Right cardiac atrium (tissue), 5 donors: ENCODE measurements around the gene NINJ2. TPM values are rescaled to one million over a fixed set of nuclear protein-coding genes. Genes with fewer than 3 reads are reported as not detected.
A peak's percentile ranks its signal among the peaks of the same experiment; 100 is the strongest.
"Not testable (repeated sequence)": the region's sequence is repeated elsewhere in the genome, so short reads cannot be mapped to it uniquely, and the experiment has no call there.

ENCODE experiments used
- ATAC-seq, 2 donors: fragments of 200-7000 bp; cut with Tn5 transposase; one replicate each; pipeline versions ENCODE4 v1.8.0 to v1.9.1; 2020; ENCODE audit warnings: moderate library complexity in 2 of 2, mild to moderate bottlenecking in 1 of 2
- DNase-seq, 3 donors: peaks; one replicate each; pipeline ENCODE4 v3.0.0-alpha.2; 2020
- H3K27ac ChIP-seq: one replicate; pipeline ENCODE4 v1.5.1; 2013; ENCODE audit warnings: mild to moderate bottlenecking, low read length, control low read depth, moderate library complexity
- H3K27me3 ChIP-seq: one replicate; pipeline ENCODE4 v1.6.1; 2013; ENCODE audit not compliant: control insufficient read depth, insufficient read depth
- H3K4me1 ChIP-seq: one replicate; pipeline ENCODE4 v1.6.1; 2013; ENCODE audit warnings: low read length; ENCODE audit not compliant: control insufficient read depth, insufficient read depth
- H3K4me3 ChIP-seq: one replicate; pipeline ENCODE4 v1.5.1; 2013; ENCODE audit warnings: low read length, control low read depth
- H3K9me3 ChIP-seq: one replicate; pipeline ENCODE4 v1.6.1; 2013; ENCODE audit warnings: low read length; ENCODE audit not compliant: control insufficient read depth
- WGBS: extraction: QIAGEN DNeasy Blood & Tissue Kit; methylation state at CpG from one replicate; pipeline ENCODE4 v1.1.7; 2013; 5-methylcytosine and 5-hydroxymethylcytosine counted together
- intact Hi-C, 4 donors: fragments of 100-400 bp; cut with DNase I; formaldehyde crosslinking; loops; one replicate each; pipeline versions ENCODE4 v1.11.0 to v1.14.0; 2022 to 2023
- polyA plus RNA-seq: library from polyadenylated mRNA; stranded (reverse); fragments of 200-250 nt; gene quantifications from one replicate; pipeline ENCODE4 v1.2.3, GENCODE V29; 2013
- total RNA-seq, 4 donors: library from RNA; stranded (reverse); fragmentation: NEBNext Ultra II Directional; extraction: Animal tissue kit (Norgen Biotek cat#: 25700); gene quantifications; one replicate each; pipeline ENCODE4 v1.2.1, GENCODE V29; 2021
- donor health status: healthy with polysubstance abuse.
- donor health status: DM: no; HTN: yes; CAD: no.
- donor health status: DM: no; HTN: no; CAD: no.
- donor health status: DM: no; HTN: yes; CAD: no; lungs with severe emphysema.
- donor health status: DM: yes; HTN: yes; CAD: no.

NINJ2 gene
- total and polyA plus RNA-seq, 5 donors = 3.6 to 7.4 (median 5.5) TPM

GRCh38 chr12:581746-582145 is 81.5 kb downstream of the NINJ2 start:
- Histone ChIP-seq H3K27me3 (no peaks in the 10 kb centered on the region), H3K4me3 (no peak overlapping the region), H3K9me3 (no peaks in the 10 kb centered on the region), H3K4me1 (peaks cover 3% of the 10 kb centered on the region), H3K27ac (no peak overlapping the region)
- intact Hi-C loops = no loop called here
- ATAC-seq (no peak), DNase-seq (no peak)
- 72% methylated on average over 9 of the region's 9 CpGs for WGBS

GRCh38 chr12:581321-581720 is 81.9 kb downstream of the NINJ2 start:
- Histone ChIP-seq H3K4me3 (no peak overlapping the region), H3K27me3 (no peaks in the 10 kb centered on the region), H3K27ac (no peak overlapping the region), H3K4me1 (peaks cover 3% of the 10 kb centered on the region), H3K9me3 (no peaks in the 10 kb centered on the region)
- ATAC-seq (no peak), DNase-seq (no peak)
- intact Hi-C loops = no loop called here
- 89% methylated on average over 5 of the region's 5 CpGs for WGBS

- ATAC-seq = no peak
- Histone ChIP-seq H3K27me3 (no peaks in the 10 kb centered on the region), H3K9me3 (no peaks in the 10 kb centered on the region), H3K27ac (no peak overlapping the region), H3K4me1 (peaks cover 3% of the 10 kb centered on the region), H3K4me3 (no peak overlapping the region)
- intact Hi-C loops = no loop called here
- 94% methylated on average over 4 of the region's 4 CpGs for whole genome bisulfite sequencing
- DNase-seq = no peak
Observed at GRCh38 chr12:580813-581212, 82.4 kb downstream of the NINJ2 start.

GRCh38 chr12:579420-580110 is 83.7 kb downstream of the NINJ2 start:
- no peak for DNase-seq
- Histone ChIP-seq H3K9me3 (no peaks in the 10 kb centered on the region), H3K27me3 (no peaks in the 10 kb centered on the region), H3K4me1 (peaks cover 3% of the 10 kb centered on the region), H3K4me3 (no peak overlapping the region), H3K27ac (peak overlapping the region; percentile 7)
- 68% methylated on average over 9 of the region's 9 CpGs for WGBS
- intact Hi-C loops = loop anchor here in 2 of 4 donors (5.0 to 10.0 kb wide), 4 partner anchors 65 to 365 kb away; partner anchors contain the start of genes RAD52 (in 1 of the 2) and WNK1 (in 1 of the 2)
- ATAC-seq = no peak

GRCh38 chr12:578748-579419 is 84.4 kb downstream of the NINJ2 start:
- H3K9me3 ChIP-seq = no peaks in the 10 kb centered on the region
- 44% methylated on average over 7 of the region's 7 CpGs for WGBS
- intact Hi-C loops = loop anchor here in 2 of 4 donors (5.0 to 10.0 kb wide), 4 partner anchors 66 to 366 kb away; partner anchors contain the start of genes RAD52 (in 1 of the 2) and WNK1 (in 1 of the 2)
- DNase-seq (no peak), ATAC-seq (peak in 1 of 2 donors; percentile 4)
- no peak overlapping the region for H3K4me3 ChIP-seq
- peak overlapping the region; percentile 7 for H3K27ac ChIP-seq
- H3K4me1 ChIP-seq = peaks cover 3% of the 10 kb centered on the region
- no peaks in the 10 kb centered on the region for H3K27me3 ChIP-seq

- not testable (repeated sequence) for ATAC-seq, H3K27ac ChIP-seq, H3K27me3 ChIP-seq, H3K9me3 ChIP-seq, H3K4me1 ChIP-seq, DNase-seq, H3K4me3 ChIP-seq
- intact Hi-C loops = loop anchor here in 2 of 4 donors (5.0 to 10.0 kb wide), 4 partner anchors 67 to 367 kb away; partner anchors contain the start of genes RAD52 (in 1 of the 2) and WNK1 (in 1 of the 2)
- 78% methylated on average over 19 of the region's 19 CpGs for WGBS
Observed at GRCh38 chr12:577994-578747, 85.1 kb downstream of the NINJ2 start.

GRCh38 chr12:576615-577110 is 86.6 kb downstream of the NINJ2 start:
- Histone ChIP-seq H3K4me3 (no peak overlapping the region), H3K27me3 (no peaks in the 10 kb centered on the region), H3K9me3 (no peaks in the 10 kb centered on the region), H3K27ac (peak overlapping the region; percentile 28), H3K4me1 (peaks cover 12% of the 10 kb centered on the region)
- WGBS = 90% methylated on average over 14 of the region's 14 CpGs
- ATAC-seq (no peak), DNase-seq (no peak)
- intact Hi-C loops = loop anchor here in 2 of 4 donors (5.0 to 10.0 kb wide), 4 partner anchors 68 to 368 kb away; partner anchors contain the start of genes RAD52 (in 1 of the 2) and WNK1 (in 1 of the 2)

- H3K9me3 ChIP-seq = no peaks in the 10 kb centered on the region
- 8% methylated on average over 39 of the region's 39 CpGs for WGBS
- H3K4me1 ChIP-seq = peaks cover 12% of the 10 kb centered on the region
- no peak overlapping the region for H3K4me3 ChIP-seq
- no peaks in the 10 kb centered on the region for H3K27me3 ChIP-seq
- H3K27ac ChIP-seq = peak overlapping the region; percentile 75
- intact Hi-C loops = loop anchor here in 2 of 4 donors (5.0 to 10.0 kb wide), 4 partner anchors 69 to 369 kb away; partner anchors contain the start of genes RAD52 (in 1 of the 2) and WNK1 (in 1 of the 2)
- DNase-seq (peak; percentile 88 to 95 (median 95)), ATAC-seq (peak; percentile 74 to 82)
Observed at GRCh38 chr12:575948-576614, 87.2 kb downstream of the NINJ2 start.

GRCh38 chr12:575129-575502 is 88.1 kb downstream of the NINJ2 start:
- H3K27ac ChIP-seq = peak overlapping the region; percentile 75
- 90% methylated on average over 7 of the region's 7 CpGs for WGBS
- H3K27me3 ChIP-seq = no peaks in the 10 kb centered on the region
- no peaks in the 10 kb centered on the region for H3K9me3 ChIP-seq
- peaks cover 12% of the 10 kb centered on the region for H3K4me1 ChIP-seq
- DNase-seq (peak in 2 of 3 donors; percentile 81 to 82), ATAC-seq (peak; percentile 4 to 47)
- intact Hi-C loops = loop anchor here in 2 of 4 donors (5.0 to 10.0 kb wide), 4 partner anchors 70 to 370 kb away; partner anchors contain the start of genes RAD52 (in 1 of the 2) and WNK1 (in 1 of the 2)
- H3K4me3 ChIP-seq = no peak overlapping the region
